Esophagus squamous epithelium (tissue), 4 donors: ENCODE measurements around the gene TNFAIP2.

Source experiments
- POLR2A ChIP-seq, 4 donors: fragments of 450-650 bp; IDR thresholded peaks; one replicate each; pipeline ENCODE4 v1.6.1; 2017; ENCODE audit warnings: antibody characterized with exemption in 4 of 4, mild to moderate bottlenecking in 4 of 4, moderate library complexity in 3 of 4
- TF ChIP-seq, protein P1 (sequence below), 6 experiments: fragments of 450-650 bp in 4 of 6; fragments of 200-600 bp in 2 of 6; sonication (generic) in 2 of 6; IDR thresholded peaks; one replicate each; pipeline ENCODE4 v1.5.1; 2016 to 2019; ENCODE audit warnings: antibody characterized with exemption in 6 of 6, mild to moderate bottlenecking in 4 of 6, moderate library complexity in 4 of 6

GRCh38 chr14:103126088-103126872 lies 3.0 kb downstream of the TNFAIP2 start:
- TF ChIP-seq, protein P1, sequence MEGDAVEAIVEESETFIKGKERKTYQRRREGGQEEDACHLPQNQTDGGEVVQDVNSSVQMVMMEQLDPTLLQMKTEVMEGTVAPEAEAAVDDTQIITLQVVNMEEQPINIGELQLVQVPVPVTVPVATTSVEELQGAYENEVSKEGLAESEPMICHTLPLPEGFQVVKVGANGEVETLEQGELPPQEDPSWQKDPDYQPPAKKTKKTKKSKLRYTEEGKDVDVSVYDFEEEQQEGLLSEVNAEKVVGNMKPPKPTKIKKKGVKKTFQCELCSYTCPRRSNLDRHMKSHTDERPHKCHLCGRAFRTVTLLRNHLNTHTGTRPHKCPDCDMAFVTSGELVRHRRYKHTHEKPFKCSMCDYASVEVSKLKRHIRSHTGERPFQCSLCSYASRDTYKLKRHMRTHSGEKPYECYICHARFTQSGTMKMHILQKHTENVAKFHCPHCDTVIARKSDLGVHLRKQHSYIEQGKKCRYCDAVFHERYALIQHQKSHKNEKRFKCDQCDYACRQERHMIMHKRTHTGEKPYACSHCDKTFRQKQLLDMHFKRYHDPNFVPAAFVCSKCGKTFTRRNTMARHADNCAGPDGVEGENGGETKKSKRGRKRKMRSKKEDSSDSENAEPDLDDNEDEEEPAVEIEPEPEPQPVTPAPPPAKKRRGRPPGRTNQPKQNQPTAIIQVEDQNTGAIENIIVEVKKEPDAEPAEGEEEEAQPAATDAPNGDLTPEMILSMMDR (IDR thresholded peaks at IDR 0.05): no peak
- TF ChIP-seq POLR2A (IDR thresholded peaks at IDR 0.05): no peak
